Measurements from ENCODE around the gene EDIL3.
"Not testable (repeated sequence)": the region's sequence is repeated elsewhere in the genome, so short reads cannot be mapped to it uniquely, and the experiment has no call there.

EDIL3 gene

GRCh38 chr5:84045964-84046363 lies 338.7 kb downstream of the EDIL3 start:
- DNase-seq: no peak

- no peak for DNase-seq
Measured at GRCh38 chr5:84036842-84037241, 347.8 kb downstream of the EDIL3 start.

DNA sequence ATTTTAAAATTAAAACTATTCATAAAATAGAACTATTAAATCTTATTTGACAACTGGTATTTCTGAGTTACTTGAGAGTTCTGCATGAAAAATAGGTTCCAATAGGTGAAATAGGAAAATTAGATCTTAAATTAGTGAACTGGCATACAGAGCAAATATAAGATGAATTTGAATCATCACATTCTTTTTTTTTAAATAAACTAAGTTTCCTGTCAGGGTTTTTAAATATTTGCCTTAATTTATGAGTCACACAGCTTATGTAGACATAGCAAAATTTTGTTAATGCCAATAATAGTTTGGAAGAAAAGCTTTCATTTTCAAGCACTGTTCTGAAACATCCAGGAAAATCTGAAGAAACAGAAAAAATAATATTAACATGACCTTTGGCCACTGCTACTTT lies 352.4 kb downstream of the EDIL3 start:
- DNase-seq: no peak

DNA sequence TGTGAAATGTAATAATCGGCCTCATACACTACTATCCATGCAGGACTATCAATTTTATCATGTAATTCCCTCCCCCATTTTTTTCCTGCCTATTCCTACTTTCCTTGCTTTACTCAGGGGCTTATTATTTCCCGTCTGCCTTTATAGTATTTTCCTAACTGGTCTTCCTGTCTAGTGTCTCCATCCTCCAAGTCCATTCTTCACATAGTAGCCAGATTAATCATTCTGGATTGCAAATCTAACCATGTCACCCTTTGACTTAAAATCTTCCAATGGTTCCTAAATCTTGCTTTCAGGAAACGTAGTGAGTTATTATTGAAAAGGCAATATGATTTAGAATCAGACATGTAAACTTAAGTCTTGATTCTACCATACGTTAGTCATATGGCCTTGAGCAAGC lies 356.6 kb downstream of the EDIL3 start:
- no peak for DNase-seq

DNA sequence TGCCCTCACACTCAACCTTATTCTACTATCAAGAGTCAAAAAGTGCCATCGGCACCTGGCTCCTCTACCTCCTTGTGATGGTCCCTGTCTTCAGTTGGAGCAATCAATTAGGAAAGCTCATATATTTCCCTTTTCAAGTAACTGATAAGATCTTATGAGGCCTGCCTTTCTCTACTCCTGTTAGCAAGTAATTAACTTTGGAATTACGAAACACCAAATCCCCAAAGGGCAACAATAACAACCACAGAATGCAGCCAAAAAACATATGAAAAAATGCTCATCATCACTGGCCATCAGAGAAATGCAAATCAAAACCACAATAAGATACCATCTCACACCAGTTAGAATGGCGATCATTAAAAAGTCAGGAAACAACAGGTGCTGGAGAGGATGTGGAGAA lies 366.2 kb downstream of the EDIL3 start:
- DNase-seq: not testable (repeated sequence)

- no peak for DNase-seq
Measured at GRCh38 chr5:84017523-84018172, 367.0 kb downstream of the EDIL3 start.

DNA sequence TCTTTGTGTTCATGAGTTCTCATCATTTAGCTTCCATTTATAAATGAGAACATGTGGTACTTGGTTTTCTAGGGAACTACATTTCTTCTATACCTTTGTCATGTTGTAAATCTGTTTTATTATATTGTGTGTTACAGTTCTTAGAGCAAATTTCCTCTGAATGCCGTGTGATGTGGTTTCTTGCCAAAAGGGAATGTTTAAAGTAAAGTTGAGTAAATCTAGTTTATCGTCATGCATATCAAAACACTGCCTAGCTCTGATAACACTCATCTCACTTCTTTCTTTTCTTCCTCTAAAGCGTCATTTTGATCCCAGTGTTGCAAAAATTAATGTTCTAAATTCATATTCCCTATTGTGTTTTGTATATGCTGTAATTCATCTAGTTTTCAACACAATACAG lies 368.6 kb downstream of the EDIL3 start:
- DNase-seq: no peak

- no peak for DNase-seq
Measured at GRCh38 chr5:84014966-84015365, 369.7 kb downstream of the EDIL3 start.

GRCh38 chr5:83993803-83994202 lies 390.9 kb downstream of the EDIL3 start:
- no peak for DNase-seq

GRCh38 chr5:83991566-83992224 lies 393.0 kb downstream of the EDIL3 start:
- no peak for DNase-seq

DNA sequence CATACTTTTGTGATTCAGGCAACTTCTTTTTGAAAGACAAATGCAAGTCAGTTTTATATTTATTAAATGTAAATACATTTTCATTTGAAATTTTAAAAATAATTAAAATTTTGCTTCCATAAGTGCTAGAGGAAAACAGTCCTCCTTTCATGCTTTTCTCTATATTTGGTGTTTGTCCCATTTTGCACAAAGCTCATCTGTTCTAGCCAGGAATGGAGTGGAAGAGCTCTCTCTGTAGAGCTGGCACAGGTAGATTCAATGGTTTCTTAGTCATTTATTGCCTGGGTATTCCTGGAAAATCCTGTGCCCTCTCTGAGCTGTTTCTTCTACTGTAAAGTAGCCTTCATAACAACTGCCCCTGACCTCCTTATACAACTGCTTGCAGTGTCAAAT lies 396.4 kb downstream of the EDIL3 start:
- no peak for DNase-seq

DNA sequence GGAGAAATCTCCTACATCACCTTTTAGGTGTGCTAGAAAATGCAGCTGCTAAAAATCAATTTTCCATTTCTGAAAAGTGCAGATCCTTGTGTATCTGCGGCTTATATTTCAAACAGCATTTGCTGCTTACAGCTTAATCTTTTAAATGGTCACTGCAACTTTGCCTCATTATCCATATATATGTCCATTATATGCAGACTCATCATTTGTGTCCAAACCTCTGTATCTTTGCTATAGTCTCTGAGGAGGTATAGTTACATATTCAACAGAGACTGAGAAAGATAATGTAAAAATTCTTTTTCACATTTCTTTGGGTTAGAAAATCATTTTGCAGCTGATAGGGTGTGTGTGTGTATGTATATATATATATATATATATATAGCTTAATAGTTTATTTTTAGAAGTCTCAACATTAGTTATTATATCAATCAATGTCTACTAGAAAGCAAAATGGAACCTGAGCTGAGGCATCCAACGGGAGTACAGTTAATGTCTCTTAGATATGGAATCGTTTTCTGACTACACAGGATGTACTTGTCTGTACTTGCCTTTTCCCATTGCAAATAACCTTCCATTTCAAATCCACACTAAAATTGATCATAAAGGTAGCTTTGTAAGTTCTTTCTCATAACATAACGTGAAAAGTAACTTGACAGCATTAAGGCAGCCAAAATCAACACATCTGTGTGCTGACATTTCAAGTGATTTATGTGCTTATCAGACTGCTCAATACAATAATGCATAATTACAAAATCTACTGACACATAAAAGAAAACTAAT lies 397.0 kb downstream of the EDIL3 start:
- no peak for DNase-seq

- DNase-seq: no peak
Measured at GRCh38 chr5:83983852-83984251, 400.8 kb downstream of the EDIL3 start.

GRCh38 chr5:83973925-83974815 lies 410.5 kb downstream of the EDIL3 start:
- no peak for DNase-seq

GRCh38 chr5:83972909-83973308 lies 411.8 kb downstream of the EDIL3 start:
- DNase-seq: no peak

DNA sequence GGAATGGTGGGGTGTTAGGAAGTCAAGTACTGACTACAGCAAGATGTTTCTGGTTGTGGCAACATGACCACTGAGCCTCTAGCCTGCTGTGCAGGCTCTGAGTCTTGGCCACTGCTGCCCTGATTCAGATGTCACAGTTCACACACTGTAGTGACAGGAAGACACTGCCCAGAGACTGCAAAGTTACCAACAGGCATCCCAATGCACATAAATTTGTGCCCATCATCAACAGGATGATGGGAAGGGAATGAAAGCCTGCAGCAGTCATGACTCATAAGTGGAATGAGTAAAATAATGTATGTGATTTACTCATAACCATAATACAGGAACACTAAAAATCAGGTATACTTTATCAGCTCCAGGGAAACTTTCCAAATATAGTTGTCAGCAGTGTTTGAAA lies 412.4 kb downstream of the EDIL3 start:
- DNase-seq: no peak

DNA sequence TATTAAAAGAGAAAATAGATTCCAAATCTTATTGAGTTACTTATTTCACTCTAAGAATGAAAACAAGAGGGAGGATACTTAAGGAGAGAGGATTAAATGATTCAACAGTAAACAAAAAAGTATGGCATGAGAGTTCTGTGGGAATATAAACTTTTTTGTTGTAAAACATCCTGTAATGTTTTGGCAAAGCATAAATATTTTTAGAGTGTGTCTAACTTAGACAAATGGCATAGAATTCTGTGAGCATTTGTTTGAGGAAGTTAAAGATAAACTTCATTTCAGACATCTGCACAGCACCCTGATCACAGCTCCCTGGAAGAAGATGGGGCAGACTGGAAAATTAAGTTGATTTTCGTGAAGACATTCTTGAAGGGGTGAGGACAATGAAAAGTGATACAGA lies 417.3 kb downstream of the EDIL3 start:
- DNase-seq: no peak

DNA sequence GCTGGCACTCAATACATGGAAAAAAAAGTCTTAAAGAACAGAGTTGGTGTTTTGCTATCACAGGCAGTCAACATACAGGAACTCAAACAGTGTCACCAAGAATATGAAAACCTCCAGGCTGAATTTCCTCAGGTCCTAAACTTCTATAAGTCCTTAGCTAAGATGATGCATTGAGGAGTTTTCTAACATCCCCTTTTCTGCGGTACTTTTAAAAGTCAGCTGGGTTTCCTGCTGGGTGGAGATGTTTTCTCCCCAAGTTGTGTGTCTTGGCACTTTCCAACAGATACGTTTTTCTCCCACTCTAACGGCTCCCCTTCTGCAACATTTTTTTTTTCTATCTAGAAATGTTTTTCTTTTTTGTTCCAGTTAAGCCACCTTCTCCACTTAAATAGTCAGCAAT lies 419.2 kb downstream of the EDIL3 start:
- no peak for DNase-seq

GRCh38 chr5:83964271-83964670 lies 420.4 kb downstream of the EDIL3 start:
- no peak for DNase-seq

GRCh38 chr5:83957188-83957587 lies 427.5 kb downstream of the EDIL3 start:
- DNase-seq: no peak

GRCh38 chr5:83956386-83956785 lies 428.3 kb downstream of the EDIL3 start:
- DNase-seq: no peak

- no peak for DNase-seq
Measured at GRCh38 chr5:83955916-83956315, 428.8 kb downstream of the EDIL3 start.

- no peak for DNase-seq
Measured at GRCh38 chr5:83947763-83948162, 436.9 kb downstream of the EDIL3 start.
